ENCODE data around the gene PYGB.

PYGB gene

DNA sequence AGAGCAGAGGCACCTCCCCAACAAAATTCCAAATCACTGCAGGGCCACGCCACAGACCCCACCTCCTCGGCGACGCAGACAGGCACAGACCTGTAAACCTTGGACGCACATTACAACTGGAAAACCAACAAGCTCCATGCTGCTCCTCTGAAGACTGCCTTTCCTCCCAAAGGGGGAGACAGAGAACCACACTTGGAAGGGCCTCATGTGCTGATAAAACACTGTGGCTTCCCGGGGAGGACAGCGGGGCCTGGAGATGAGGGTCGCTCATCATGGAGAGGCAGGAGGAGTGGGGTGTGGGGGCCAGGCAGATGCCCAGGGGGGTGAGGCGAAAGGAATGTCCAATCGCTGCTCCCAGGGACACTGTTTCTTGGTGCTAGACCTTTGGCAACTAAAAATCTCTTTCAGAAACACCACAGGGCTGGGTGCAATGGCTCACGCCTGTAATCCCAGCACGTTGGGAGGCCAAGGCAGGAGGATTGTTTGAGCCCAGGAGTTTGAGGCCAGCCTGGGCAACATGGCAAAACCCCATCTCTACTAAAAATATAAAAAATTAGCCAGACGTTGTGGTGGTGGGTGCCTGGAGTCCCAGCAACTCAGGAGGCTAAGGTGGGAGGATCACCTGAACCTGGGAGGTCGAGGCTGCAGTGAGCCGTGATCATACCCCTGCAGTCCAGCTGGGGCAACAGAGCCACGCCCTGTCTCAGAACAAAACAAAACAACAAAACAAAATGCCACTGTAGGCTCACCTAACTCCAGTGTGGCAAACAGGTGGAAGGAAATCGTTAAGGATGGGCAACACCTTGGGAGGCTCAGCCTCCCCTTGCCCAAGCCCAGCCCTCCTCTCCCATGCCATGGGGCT is 88.9 kb downstream of the PYGB start:
- DNase-seq (ENCODE audit: low read depth): no peak

DNA sequence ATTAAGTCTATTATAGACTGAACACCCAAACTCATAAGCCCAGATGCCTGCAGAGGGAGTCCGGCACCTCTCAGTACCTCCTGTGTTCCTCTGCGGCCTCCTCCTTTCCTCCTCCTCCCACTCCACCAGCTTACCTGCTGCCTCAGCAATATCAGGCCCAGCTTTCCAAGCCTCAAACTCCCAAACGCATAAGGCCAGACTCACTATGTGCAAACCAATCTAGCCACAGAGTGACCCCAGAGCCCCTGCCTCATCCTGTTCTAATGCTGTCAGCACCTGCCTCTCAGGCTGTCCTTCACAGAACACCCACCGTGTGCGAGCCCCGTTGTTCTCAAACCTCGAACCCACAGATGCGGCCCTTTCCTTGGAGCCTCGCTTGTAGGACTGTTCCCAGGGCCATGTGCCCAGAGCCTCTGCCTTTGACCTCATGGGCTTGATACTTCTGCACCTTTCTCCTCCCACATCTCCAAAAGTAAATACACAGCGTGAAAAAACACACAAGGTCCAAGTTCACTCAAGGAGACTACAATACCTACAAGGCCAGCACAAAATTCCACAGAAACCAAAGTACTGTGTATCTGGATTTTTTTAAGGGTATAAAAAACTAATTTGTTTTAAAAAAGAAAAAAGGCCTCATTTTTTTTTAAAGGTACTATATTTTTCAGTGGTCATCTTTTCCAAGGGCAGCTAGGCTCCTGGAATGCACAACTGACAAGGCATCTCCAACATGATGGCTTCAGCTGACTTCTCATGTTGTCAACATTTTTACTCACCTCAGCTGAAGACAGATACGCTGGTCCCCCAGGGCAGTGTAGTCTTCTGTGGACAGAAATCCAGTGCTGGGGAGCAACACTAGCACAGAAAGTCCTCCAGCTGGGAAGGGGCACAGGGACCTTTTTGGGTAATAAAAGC is 90.5 kb downstream of the PYGB start:
- no peak for DNase-seq (ENCODE audit: low read depth)

DNA sequence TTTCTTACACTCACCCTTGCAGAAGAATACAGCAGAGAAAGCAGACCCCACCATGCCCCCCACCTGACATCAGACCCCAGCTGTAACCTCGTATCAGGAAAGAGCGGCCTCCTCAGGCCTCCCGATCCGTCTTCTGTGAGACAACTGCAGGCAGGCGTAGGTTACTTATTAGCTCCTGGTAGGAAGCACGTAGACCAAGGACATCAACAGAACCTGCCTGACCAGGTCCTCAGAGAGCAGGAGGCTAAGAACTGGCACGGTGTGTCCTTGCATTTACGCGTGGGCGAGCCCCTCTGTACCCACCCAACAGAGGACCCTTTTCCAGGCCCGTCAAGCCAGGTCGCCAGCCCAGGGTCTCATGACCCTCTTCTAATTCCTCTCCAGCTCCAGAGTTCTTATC is 91.7 kb downstream of the PYGB start:
- no peak for DNase-seq (ENCODE audit: low read depth)

DNA sequence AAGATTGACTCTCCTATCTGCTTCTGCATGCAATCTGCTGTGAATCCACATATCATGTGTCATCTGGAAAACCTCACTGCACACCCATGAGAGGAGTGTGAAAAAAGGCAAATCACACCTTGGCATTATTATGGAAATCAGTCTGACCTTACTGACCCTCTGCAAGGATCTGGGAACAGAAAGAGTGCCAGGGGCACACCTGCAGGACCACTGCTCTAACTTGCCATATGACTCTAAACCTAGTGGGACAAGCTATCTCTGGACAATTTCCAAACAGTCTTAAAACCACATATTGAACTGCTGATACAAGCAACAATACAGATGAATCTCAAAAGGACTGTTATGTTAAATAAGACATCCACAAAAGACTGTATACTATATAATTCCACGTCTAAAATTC is 92.5 kb downstream of the PYGB start:
- no peak for DNase-seq (ENCODE audit: low read depth)

DNA sequence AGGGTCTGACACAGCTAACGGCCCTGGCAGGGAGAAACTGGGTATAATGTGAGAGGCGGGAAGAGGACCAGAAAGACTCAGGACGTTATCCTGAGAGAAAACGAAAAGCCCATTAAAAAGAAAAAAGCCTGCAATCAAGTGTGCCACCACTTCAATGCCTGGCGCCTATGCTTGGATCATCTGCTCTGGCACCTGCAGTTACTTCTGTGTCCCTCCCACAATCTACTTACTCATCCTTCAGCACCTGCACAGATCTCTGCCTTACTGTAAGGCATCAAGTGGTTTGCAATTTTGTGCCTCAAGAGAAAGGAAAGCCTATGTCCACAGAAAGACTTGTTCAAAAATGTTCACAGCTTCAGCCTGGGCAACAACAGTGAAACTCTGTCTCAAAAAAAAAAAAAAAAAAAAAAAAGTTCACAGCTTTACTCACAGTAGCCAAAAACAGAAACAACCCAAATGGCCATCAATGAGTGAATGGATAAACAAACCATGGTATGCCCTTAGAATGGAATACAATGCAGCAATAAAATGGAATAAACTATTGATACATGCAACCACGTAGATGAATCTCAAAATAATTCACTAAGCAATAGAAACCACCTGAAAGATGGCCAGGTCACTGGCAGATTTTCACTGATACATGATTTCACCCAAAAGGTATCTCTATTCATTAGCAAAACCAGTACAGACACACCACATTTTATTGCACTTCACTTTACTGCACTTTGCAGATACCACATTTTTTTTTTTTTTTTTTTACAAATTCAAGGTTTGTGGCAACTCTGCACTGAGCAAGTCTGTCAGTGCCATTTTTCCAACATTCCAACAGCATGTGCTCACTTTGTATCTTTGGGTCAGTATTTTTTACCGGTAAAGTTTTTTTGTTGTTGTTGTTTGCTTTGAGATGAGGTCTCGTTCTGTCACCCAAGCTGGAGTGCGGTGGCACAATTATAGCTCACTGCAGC is 94.1 kb downstream of the PYGB start:
- DNase-seq (ENCODE audit: low read depth): no peak

GRCh38 chr20:25344634-25345033 is 96.7 kb downstream of the PYGB start:
- DNase-seq (ENCODE audit: low read depth): no peak

DNA sequence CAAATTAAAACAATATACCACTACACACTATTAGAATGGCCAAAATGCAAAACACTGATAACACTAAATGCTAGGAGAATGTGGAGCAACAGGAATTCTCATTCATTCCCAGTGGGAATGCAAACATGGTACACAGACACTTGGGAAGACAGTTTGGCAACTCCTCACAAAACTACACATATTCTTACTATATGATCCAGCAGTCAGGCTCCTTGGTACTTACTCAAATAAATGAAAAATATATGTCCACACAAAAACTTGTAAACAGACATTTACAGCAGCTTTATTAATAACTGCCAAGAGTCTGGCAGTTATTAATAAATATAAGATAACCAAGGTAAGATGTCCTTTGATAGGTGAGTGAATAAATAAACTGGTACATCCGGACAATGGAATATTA is 97.8 kb downstream of the PYGB start:
- DNase-seq (ENCODE audit: low read depth): no peak

GRCh38 chr20:25346349-25346748 is 98.5 kb downstream of the PYGB start:
- DNase-seq (ENCODE audit: low read depth): no peak
